Liver (tissue), 3 donors: ENCODE results near the gene MGAT5.

Experiments
- CTCF ChIP-seq: fragments of 150-350 bp; IDR thresholded peaks from 2 replicates; pipeline ENCODE4 v1.5.1; 2017; ENCODE audit warnings: improper control_type of control experiment, low read depth, low read length; ENCODE audit not compliant: missing input control
- EGR1 ChIP-seq, 2 donors: IDR thresholded peaks; 2 replicates each; pipeline ENCODE4 v1.6.1; 2016 to 2018; ENCODE audit warnings: antibody characterized with exemption in 2 of 2, low read depth in 2 of 2
- GABPA ChIP-seq, 2 donors: IDR thresholded peaks in 1 of 2; conservative IDR thresholded peaks in 1 of 2; 2 replicates each; pipeline ENCODE4 v1.6.1; 2016; ENCODE audit warnings: antibody characterized with exemption in 2 of 2, mild to moderate bottlenecking in 1 of 2, moderate library complexity in 1 of 2
- JUND ChIP-seq, 2 donors: IDR thresholded peaks; 2 replicates each; pipeline ENCODE4 v1.6.1; 2016; ENCODE audit warnings: antibody characterized with exemption in 2 of 2
- MAX ChIP-seq: IDR thresholded peaks from 2 replicates; pipeline ENCODE4 v1.6.1; 2016; ENCODE audit warnings: antibody characterized with exemption
- donor health status: healthy.
- donor health status: healthy.

- TF ChIP-seq CTCF: no peak
- TF ChIP-seq MAX: no peak
- no peak for TF ChIP-seq JUND (IDR thresholded peaks at IDR 0.05)
- no peak for TF ChIP-seq EGR1 (IDR thresholded peaks at IDR 0.05; ENCODE audit: low read depth in 2 of 2)
- TF ChIP-seq GABPA (IDR thresholded peaks at IDR 0.05 in 1 of 2, conservative IDR thresholded peaks at IDR 0.05 in 1 of 2): no peak
Measured at GRCh38 chr2:134379722-134380121, 125.8 kb downstream of the MGAT5 start.
